GM12878 (cell line): ENCODE results near the gene RBM42. TPM values are rescaled to one million over a fixed set of nuclear protein-coding genes. Genes with fewer than 3 reads are reported as not detected.

ENCODE experiments used
- ATAC-seq: fragments of 200-7000 bp; cut with Tn5 transposase; 3 replicates; pipeline ENCODE4 v1.9.1; 2020; ENCODE audit warnings: mild to moderate bottlenecking, moderate library complexity
- BruUV-seq: library from RNA; stranded (reverse); fragments of 400-500 nt; replicated peaks from 2 replicates; lab custom pipeline; 2021; lab: Mats Ljungman, UMichigan
- CTCF ChIA-PET: fragments of 300-600 bp; sonication (Branson Sonifier 250); formaldehyde crosslinking; extraction: SDS; loops from one replicate; lab custom pipeline; 2021; ENCODE audit warnings: inconsistent platforms; lab: Yijun Ruan, JAX
- POLR2A ChIA-PET: fragments of 350-600 bp; formaldehyde crosslinking; extraction: SDS; loops from one replicate; lab custom pipeline; 2021; ENCODE audit warnings: inconsistent platforms; lab: Charles Lee
- RAD21 ChIA-PET: fragments of 300-600 bp; sonication (Branson Sonifier 250); formaldehyde crosslinking; loops from one replicate; lab custom pipeline; 2023; ENCODE audit warnings: antibody characterized with exemption; ENCODE audit not compliant: unreplicated experiment; lab: Charles Lee
- SMC1A ChIA-PET: fragments of 300-600 bp; sonication (Branson Sonifier 250); formaldehyde crosslinking; loops from one replicate; lab custom pipeline; 2023; ENCODE audit not compliant: unreplicated experiment, uncharacterized antibody; lab: Charles Lee
- DNase-seq: peaks from one replicate; pipeline ENCODE4 v3.0.0-alpha.2; 2011; ENCODE audit warnings: low read depth, low spot score
- FAIRE-seq: peaks from 3 replicates; lab custom pipeline; 2011; peaks lifted over from hg19 to GRCh38; lab: Jason Lieb, UNC
- H2AFZ ChIP-seq: 2 replicates; pipeline ENCODE4 v1.6.0; 2011; ENCODE audit warnings: low read depth, low read length, control low read depth; ENCODE audit not compliant: control insufficient read depth
- H3K27ac ChIP-seq: 2 replicates; pipeline ENCODE4 v1.5.1; 2011; ENCODE audit warnings: control low read depth; ENCODE audit not compliant: control insufficient read depth, insufficient read depth
- H3K27me3 ChIP-seq, 2 experiments: replicated peaks in 1 of 2; 2 replicates each; pipeline versions ENCODE4 v1.6.0 to v1.6.1; 2011; ENCODE audit warnings: low read length in 1 of 2; ENCODE audit not compliant: control insufficient read depth in 2 of 2, insufficient read depth in 2 of 2
- H3K36me3 ChIP-seq, 2 experiments: 2 replicates each; pipeline ENCODE4 v1.5.1; 2011; ENCODE audit warnings: low read length in 1 of 2; ENCODE audit not compliant: control insufficient read depth in 2 of 2, insufficient read depth in 2 of 2
- H3K4me1 ChIP-seq: 2 replicates; pipeline ENCODE4 v1.6.1; 2011; ENCODE audit warnings: mild to moderate bottlenecking, low read length, moderate library complexity, mixed read lengths; ENCODE audit not compliant: control insufficient read depth, insufficient read depth
- H3K4me2 ChIP-seq: 2 replicates; pipeline ENCODE4 v1.6.0; 2011; ENCODE audit warnings: control low read depth; ENCODE audit not compliant: control insufficient read depth, insufficient read depth
- H3K4me3 ChIP-seq: fragments of 200-600 bp; sonication (generic); 2 replicates; pipeline ENCODE4 v1.5.1; 2016
- H3K79me2 ChIP-seq: 2 replicates; pipeline ENCODE4 v1.6.0; 2011; ENCODE audit warnings: low read length; ENCODE audit not compliant: control insufficient read depth, insufficient read depth
- H3K9ac ChIP-seq: 2 replicates; pipeline ENCODE4 v1.8.0; 2011; ENCODE audit warnings: low read length, control low read depth, mixed read lengths; ENCODE audit not compliant: control insufficient read depth, insufficient read depth
- H3K9me3 ChIP-seq: replicated peaks from 3 replicates; pipeline ENCODE4 v1.5.1; 2011; ENCODE audit warnings: mild to moderate bottlenecking, low read length; ENCODE audit not compliant: control insufficient read depth, insufficient read depth
- H4K20me1 ChIP-seq: 2 replicates; pipeline ENCODE4 v1.6.0; 2011; ENCODE audit not compliant: control insufficient read depth, insufficient read depth
- BCL3 ChIP-seq: IDR thresholded peaks from 2 replicates; pipeline ENCODE4 v1.6.1; 2011; ENCODE audit warnings: borderline replicate concordance, low read depth, mild to moderate bottlenecking, moderate library complexity, low read length; ENCODE audit not compliant: insufficient read depth, poor library complexity, severe bottlenecking
- CREM ChIP-seq: IDR thresholded peaks from 2 replicates; pipeline ENCODE4 v1.6.1; 2014; ENCODE audit warnings: antibody characterized with exemption, low read depth
- MEF2A ChIP-seq: IDR thresholded peaks from 2 replicates; pipeline ENCODE4 v1.6.1; 2011; ENCODE audit warnings: low read depth, mild to moderate bottlenecking, low read length, moderate library complexity; ENCODE audit not compliant: insufficient read depth
- MTA3 ChIP-seq: IDR thresholded peaks from 2 replicates; pipeline ENCODE4 v1.6.1; 2012; ENCODE audit warnings: low read length, inconsistent platforms, borderline replicate concordance
- NKRF ChIP-seq: fragments of 450-650 bp; conservative IDR thresholded peaks from 2 replicates; pipeline ENCODE4 v1.6.1; 2017; ENCODE audit warnings: mild to moderate bottlenecking, moderate library complexity
- POLR2A ChIP-seq: IDR thresholded peaks from 2 replicates; pipeline ENCODE4 v1.6.1; 2011; ENCODE audit warnings: low read depth, mild to moderate bottlenecking, low read length
- POLR2AphosphoS2 ChIP-seq: IDR thresholded peaks from 2 replicates; pipeline ENCODE4 v1.6.1; 2011; ENCODE audit warnings: low read depth, mild to moderate bottlenecking, low read length, improper control_type of control experiment, moderate library complexity
- RELA ChIP-seq: fragments of 450-650 bp; IDR thresholded peaks from 2 replicates; pipeline ENCODE4 v1.8.0; 2014; ENCODE audit warnings: borderline replicate concordance; ENCODE audit not compliant: partially characterized antibody
- RUNX3 ChIP-seq: IDR thresholded peaks from 2 replicates; pipeline ENCODE4 v1.6.1; 2012; ENCODE audit warnings: low read length, inconsistent platforms
- ZBTB33 ChIP-seq: fragments of 450-650 bp; IDR thresholded peaks from 2 replicates; pipeline ENCODE4 v1.6.1; 2017; ENCODE audit warnings: mild to moderate bottlenecking
- ZNF207 ChIP-seq: fragments of 450-650 bp; IDR thresholded peaks from 2 replicates; pipeline ENCODE4 v1.6.1; 2014; ENCODE audit warnings: antibody characterized with exemption, mild to moderate bottlenecking, borderline replicate concordance
- ZNF384 ChIP-seq: IDR thresholded peaks from 2 replicates; pipeline ENCODE4 v1.6.1; 2012; ENCODE audit warnings: low read depth, mild to moderate bottlenecking, low read length, improper control_type of control experiment, borderline replicate concordance
- WGBS: methylation state at CpG from one replicate; pipeline ENCODE4 v1.1.6; 2016; ENCODE audit warnings: low lambda C conversion rate; ENCODE audit not compliant: insufficient replicate concordance, insufficient coverage; ENCODE audit errors: missing lambda C conversion rate; 5-methylcytosine and 5-hydroxymethylcytosine counted together
- in situ Hi-C: fragments of 300-500 bp; cut with MboI; formaldehyde crosslinking; loops from 9 replicates; pipeline ENCODE4 v1.14.3; 2018; ENCODE audit warnings: mixed read lengths
- intact Hi-C: fragments of 100-400 bp; cut with micrococcal nuclease; formaldehyde crosslinking; loops from one replicate; pipeline ENCODE4 v1.14.2; 2022; ENCODE audit not compliant: unreplicated experiment
- polyA plus RNA-seq, 11 experiments: library from polyadenylated mRNA; depleted of rRNA in 4 of 11; unstranded in 6 of 11; stranded (reverse) in 5 of 11; fragments of >200 nt; fragmentation: Nextera tagmentation in 4 of 11; fragmentation: Illumina TruSeq in 1 of 11; extraction: Ambion mirVana in 4 of 11; extraction: Trizol in 1 of 11; gene quantifications; 1 replicate in 1 of 11; 2 replicates in 10 of 11; pipeline versions ENCODE4 v1.2.1 to v1.2.3, GENCODE V29; 2011 to 2016; ENCODE audit warnings: inconsistent platforms in 2 of 11, missing spikeins in 2 of 11, low read depth in 1 of 11
- total RNA-seq, 4 experiments: library from RNA; depleted of rRNA in 3 of 4; stranded (reverse); fragments of >200 nt in 3 of 4; fragmentation: Illumina TruSeq in 1 of 4; extraction: Trizol in 1 of 4; gene quantifications; 2 replicates each; pipeline versions ENCODE4 v1.2.1 to v1.2.3, GENCODE V29; 2013 to 2021

Gene RBM42
- total and polyA plus RNA-seq, 10 of the 15 experiments (the other 5 are each of a cell fraction or from before 2014, with no cell fraction given): 4.2 to 117 (median 48.5) TPM

- BruUV-seq: no TSS peak
- ChIA-PET CTCF (no interaction called here), RAD21 (no interaction called here), POLR2A (no interaction called here), SMC1A (no interaction called here)
- H4K20me1 ChIP-seq: no peaks in the 10 kb centered on the region
- no peak within 1 kb of the TSS for H2AFZ ChIP-seq
- H3K4me3 ChIP-seq: no peak within 1 kb of the TSS
- FAIRE-seq (no peak), DNase-seq (no peak), ATAC-seq (no peak)
- H3K4me2 ChIP-seq: no peak within 1 kb of the TSS
- in situ Hi-C loops: no loop called here
- WGBS: 73% methylated on average over 16 of the region's 16 CpGs
- H3K27ac ChIP-seq: no peak within 1 kb of the TSS
- H3K9me3 ChIP-seq: no peaks in the 10 kb centered on the region
- no peaks in the 10 kb centered on the region for H3K79me2 ChIP-seq
- H3K4me1 ChIP-seq: no peaks in the 10 kb centered on the region
- intact Hi-C loops: no loop called here
- H3K27me3 ChIP-seq: no peaks in the 10 kb centered on the region
- H3K9ac ChIP-seq: no peak within 1 kb of the TSS
- TF ChIP-seq POLR2A (peak; percentile 15; the same call in 1 of the 2 replicates), RELA (no peak), MTA3 (no peak)
- H3K36me3 ChIP-seq: peaks cover 0 to 4% of the 10 kb centered on the region in 2 experiments; a peak in 2 of 4 replicates
Measured at GRCh38 chr19:35666251-35666913, 37.5 kb downstream of the RBM42 start, which contains the start of gene UPK1A. TSS of gene UPK1A (plus strand) at chr19:35666517. CDS start at chr19:35666813, 296 bp downstream.

GRCh38 chr19:35669566-35669965, 40.7 kb downstream of the RBM42 start:
- Histone ChIP-seq H2AFZ (no peak overlapping the region), H3K4me2 (no peak overlapping the region)
- intact Hi-C loops: no loop called here
- no peak for TF ChIP-seq ZNF384
- no peak for TF ChIP-seq NKRF
- TF ChIP-seq POLR2AphosphoS2: no peak
- TF ChIP-seq CREM: no peak
- no peak for TF ChIP-seq BCL3
- TF ChIP-seq MEF2A: no peak
- TF ChIP-seq ZBTB33: no peak
- TF ChIP-seq ZNF207: no peak
- TF ChIP-seq RUNX3: no peak

More at GRCh38 chr19:35669566-35669965, 40.7 kb downstream of the RBM42 start:
- CTCF ChIA-PET: interaction anchor here (0.6 kb wide), 1 partner anchor 86 kb away, joined by 3 read pairs; no protein-coding TSS in a partner anchor
- H3K27me3 ChIP-seq: no peaks in the 10 kb centered on the region
- FAIRE-seq: no peak
- no peak overlapping the region for H3K4me3 ChIP-seq
- no peak overlapping the region for H3K9ac ChIP-seq
- 0 out of 4 replicates have a peak, but pooled peaks cover 0 to 2% of the 10 kb centered on the region in 2 experiments for H3K36me3 ChIP-seq
- SMC1A ChIA-PET: no interaction called here
- no peaks in the 10 kb centered on the region for H3K9me3 ChIP-seq
- 32% methylated on average over 6 of the region's 6 CpGs for WGBS
- RAD21 ChIA-PET: no interaction called here
- BruUV-seq: no TSS peak
- ATAC-seq: no peak
- no peaks in the 10 kb centered on the region for H4K20me1 ChIP-seq
- in situ Hi-C loops: no loop called here
- POLR2A ChIA-PET: interaction anchor here (0.6 kb wide), 1 partner anchor 19 kb away, joined by 4 read pairs; no protein-coding TSS in a partner anchor
- peaks cover 4% of the 10 kb centered on the region for H3K4me1 ChIP-seq
- no peak for DNase-seq
- H3K27ac ChIP-seq: no peak overlapping the region
- H3K79me2 ChIP-seq: no peaks in the 10 kb centered on the region
